ENCODE results near the gene VASH2.
"Not testable (repeated sequence)": the region's sequence is repeated elsewhere in the genome, so short reads cannot be mapped to it uniquely, and the experiment has no call there.

VASH2 gene

DNA sequence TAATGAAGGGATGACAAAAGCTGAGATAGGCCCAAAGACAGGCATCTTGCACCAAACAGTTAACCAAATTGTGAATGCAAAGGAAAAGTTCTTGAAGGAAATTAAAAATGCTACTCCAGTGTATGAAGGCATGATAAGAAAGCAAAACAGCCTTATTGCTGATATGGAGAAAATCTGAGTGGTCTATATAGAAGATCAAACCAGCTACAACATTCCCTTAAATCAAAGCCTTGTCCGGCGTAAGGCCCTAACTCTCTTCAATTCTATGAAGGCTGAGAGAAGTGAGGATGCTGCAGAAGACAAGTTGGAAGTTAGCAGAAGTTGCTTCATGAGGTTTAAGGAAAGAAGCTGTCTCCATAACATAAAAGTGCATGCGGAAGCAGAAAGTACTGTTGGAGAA lies 69.7 kb downstream of the VASH2 start:
- Histone ChIP-seq H3K27ac (no peak overlapping the region), H3K36me3 (no peaks in the 10 kb centered on the region), H3K9me3 (no peaks in the 10 kb centered on the region), H3K4me1 (ENCODE audit: control insufficient read depth in 1 of 2, insufficient read depth in 1 of 2, low read depth in 1 of 2, low read length in 1 of 2) (peaks cover 1 to 5% of the 10 kb centered on the region in 2 experiments), H3K27me3 (no peaks in the 10 kb centered on the region), H3K4me3 (ENCODE audit: low read depth in 1 of 2, low read length in 1 of 2) (no peak overlapping the region)
- TF ChIP-seq, protein P1, sequence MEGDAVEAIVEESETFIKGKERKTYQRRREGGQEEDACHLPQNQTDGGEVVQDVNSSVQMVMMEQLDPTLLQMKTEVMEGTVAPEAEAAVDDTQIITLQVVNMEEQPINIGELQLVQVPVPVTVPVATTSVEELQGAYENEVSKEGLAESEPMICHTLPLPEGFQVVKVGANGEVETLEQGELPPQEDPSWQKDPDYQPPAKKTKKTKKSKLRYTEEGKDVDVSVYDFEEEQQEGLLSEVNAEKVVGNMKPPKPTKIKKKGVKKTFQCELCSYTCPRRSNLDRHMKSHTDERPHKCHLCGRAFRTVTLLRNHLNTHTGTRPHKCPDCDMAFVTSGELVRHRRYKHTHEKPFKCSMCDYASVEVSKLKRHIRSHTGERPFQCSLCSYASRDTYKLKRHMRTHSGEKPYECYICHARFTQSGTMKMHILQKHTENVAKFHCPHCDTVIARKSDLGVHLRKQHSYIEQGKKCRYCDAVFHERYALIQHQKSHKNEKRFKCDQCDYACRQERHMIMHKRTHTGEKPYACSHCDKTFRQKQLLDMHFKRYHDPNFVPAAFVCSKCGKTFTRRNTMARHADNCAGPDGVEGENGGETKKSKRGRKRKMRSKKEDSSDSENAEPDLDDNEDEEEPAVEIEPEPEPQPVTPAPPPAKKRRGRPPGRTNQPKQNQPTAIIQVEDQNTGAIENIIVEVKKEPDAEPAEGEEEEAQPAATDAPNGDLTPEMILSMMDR (IDR thresholded peaks at IDR 0.05) = no peak

GRCh38 chr1:213027024-213027423 lies 76.7 kb downstream of the VASH2 start:
- not testable (repeated sequence) for H3K36me3 ChIP-seq; H3K4me1 ChIP-seq (ENCODE audit: control insufficient read depth in 1 of 2, insufficient read depth in 1 of 2, low read depth in 1 of 2, low read length in 1 of 2); H3K4me3 ChIP-seq (ENCODE audit: low read depth in 1 of 2, low read length in 1 of 2); H3K27ac ChIP-seq; H3K9me3 ChIP-seq
- H3K27me3 ChIP-seq = peaks cover 21% of the 10 kb centered on the region

DNA sequence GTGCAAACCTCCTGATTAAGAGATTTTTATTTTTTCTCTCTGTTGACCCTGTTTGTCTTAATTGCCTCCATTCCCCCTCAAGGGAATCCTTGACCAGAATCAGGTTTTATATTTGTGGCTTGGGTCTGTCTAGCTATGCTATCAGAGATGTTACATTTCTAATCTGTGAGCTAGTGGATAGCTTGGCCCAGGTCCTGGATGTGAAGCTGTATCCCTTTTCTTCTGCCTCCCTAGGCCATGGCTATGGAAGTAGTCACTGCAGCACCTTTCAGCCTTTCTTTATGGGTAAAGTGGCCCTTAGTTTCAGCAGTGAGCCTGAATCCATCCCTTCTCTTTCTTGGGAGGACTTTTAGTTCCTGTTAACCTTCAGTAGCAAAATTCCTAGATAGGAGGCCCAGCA lies 82.3 kb downstream of the VASH2 start:
- Histone ChIP-seq H3K9me3 (no peaks in the 10 kb centered on the region), H3K27ac (no peak overlapping the region), H3K27me3 (peaks cover 21% of the 10 kb centered on the region), H3K36me3 (no peaks in the 10 kb centered on the region), H3K4me3 (ENCODE audit: low read depth in 1 of 2, low read length in 1 of 2) (no peak overlapping the region), H3K4me1 (ENCODE audit: control insufficient read depth in 1 of 2, insufficient read depth in 1 of 2, low read depth in 1 of 2, low read length in 1 of 2) (no peaks in the 10 kb centered on the region)
- TF ChIP-seq, protein P1 (IDR thresholded peaks at IDR 0.05) = no peak

DNA sequence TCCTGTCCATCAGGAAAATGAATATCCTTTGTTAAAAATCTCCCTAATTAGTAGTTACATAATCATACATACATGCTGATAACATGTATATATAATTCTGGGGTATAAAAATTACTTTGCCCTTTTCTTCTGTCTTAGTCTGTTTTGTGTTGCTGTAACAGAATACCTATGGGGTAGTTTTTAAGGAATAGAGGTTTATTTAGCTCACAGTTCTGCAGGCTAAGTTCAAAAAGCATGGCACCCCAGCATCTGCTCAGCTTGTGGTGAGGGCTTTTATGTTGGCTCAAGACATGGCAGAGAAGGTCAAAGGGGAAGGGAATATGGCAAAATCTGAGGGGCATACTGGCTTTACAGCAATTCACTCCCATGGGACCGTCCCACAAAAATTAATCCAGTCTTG lies 84.4 kb downstream of the VASH2 start:
- Histone ChIP-seq H3K36me3 (no peaks in the 10 kb centered on the region), H3K4me3 (ENCODE audit: low read depth in 1 of 2, low read length in 1 of 2) (no peak overlapping the region), H3K27ac (no peak overlapping the region), H3K4me1 (ENCODE audit: control insufficient read depth in 1 of 2, insufficient read depth in 1 of 2, low read depth in 1 of 2, low read length in 1 of 2) (no peaks in the 10 kb centered on the region), H3K9me3 (no peaks in the 10 kb centered on the region), H3K27me3 (peaks cover 6% of the 10 kb centered on the region)
- TF ChIP-seq, protein P1 (IDR thresholded peaks at IDR 0.05) = no peak

GRCh38 chr1:213035573-213035972 lies 85.2 kb downstream of the VASH2 start:
- H3K4me3 ChIP-seq (ENCODE audit: low read depth in 1 of 2, low read length in 1 of 2) = no peak overlapping the region
- no peaks in the 10 kb centered on the region for H3K27me3 ChIP-seq
- no peaks in the 10 kb centered on the region for H3K9me3 ChIP-seq
- H3K27ac ChIP-seq = no peak overlapping the region
- no peaks in the 10 kb centered on the region for H3K4me1 ChIP-seq (ENCODE audit: control insufficient read depth in 1 of 2, insufficient read depth in 1 of 2, low read depth in 1 of 2, low read length in 1 of 2)
- TF ChIP-seq, protein P1 (IDR thresholded peaks at IDR 0.05) = no peak
- no peaks in the 10 kb centered on the region for H3K36me3 ChIP-seq

Measured in neutrophil (primary cell).